ENCODE measurements around the gene RFX4. TPM values are rescaled to one million over a fixed set of nuclear protein-coding genes. Genes with fewer than 3 reads are reported as not detected.

Gene RFX4
- total and polyA plus RNA-seq, 2 of the 13 experiments (the other 11 are each of a cell fraction or from before 2014, with no cell fraction given), result not detected

- TF ChIP-seq ZBTB39 (CRISPR knock-in tag; IDR thresholded peaks at IDR 0.05) (no peak), NR2C2 (CRISPR knock-in tag; IDR thresholded peaks at IDR 0.05; ENCODE audit: borderline replicate concordance) (no peak), ATF7-NPFF (CRISPR knock-in tag; IDR thresholded peaks at IDR 0.05; ENCODE audit: low read depth) (0 out of 2 replicates have a peak, but pooled peaks have one; percentile 35), ZBTB26 (CRISPR knock-in tag; IDR thresholded peaks at IDR 0.05; ENCODE audit: borderline replicate concordance) (no peak), NR0B2 (CRISPR knock-in tag; IDR thresholded peaks at IDR 0.05) (no peak), ATF4 (CRISPR knock-in tag; IDR thresholded peaks at IDR 0.05) (no peak), KLF13 (CRISPR knock-in tag; IDR thresholded peaks at IDR 0.05) (no peak), NRL (CRISPR knock-in tag; IDR thresholded peaks at IDR 0.05; ENCODE audit: borderline replicate concordance) (no peak), CEBPZ (IDR thresholded peaks at IDR 0.05; ENCODE audit: low read length) (no peak), ZNF562 (CRISPR knock-in tag; IDR thresholded peaks at IDR 0.05; ENCODE audit: borderline replicate concordance) (no peak), ZMAT5 (CRISPR knock-in tag; IDR thresholded peaks at IDR 0.05; ENCODE audit: borderline replicate concordance, low read depth) (no peak), GRHL1 (CRISPR knock-in tag; conservative IDR thresholded peaks at IDR 0.05) (no peak), USF2 (IDR thresholded peaks at IDR 0.05; ENCODE audit: low read depth, low read length) (no peak), USF2 (CRISPR knock-in tag; IDR thresholded peaks at IDR 0.05; ENCODE audit: borderline replicate concordance) (no peak)
Observed at GRCh38 chr12:106774808-106775524, 192.2 kb downstream of the RFX4 start (continued).
